HG03066 (cell line): ENCODE results near the gene ZNF862.
"Not testable (repeated sequence)": the region's sequence is repeated elsewhere in the genome, so short reads cannot be mapped to it uniquely, and the experiment has no call there.

Experiments used
- ATAC-seq: cut with Tn5 transposase; IDR thresholded peaks from one replicate; pipeline ENCODE4 v1.9.1; 2021; ENCODE audit warnings: low read depth; ENCODE audit not compliant: unreplicated experiment

The ZNF862 gene

GRCh38 chr7:149823631-149824199 is 14.5 kb upstream of the ZNF862 start:
- ATAC-seq, result no peak

- ATAC-seq, result no peak
These were observed 13.9 kb upstream of the ZNF862 start for GRCh38 chr7:149824301-149824741.

- no peak for ATAC-seq
These were observed 13.2 kb upstream of the ZNF862 start for GRCh38 chr7:149824748-149825566.

DNA sequence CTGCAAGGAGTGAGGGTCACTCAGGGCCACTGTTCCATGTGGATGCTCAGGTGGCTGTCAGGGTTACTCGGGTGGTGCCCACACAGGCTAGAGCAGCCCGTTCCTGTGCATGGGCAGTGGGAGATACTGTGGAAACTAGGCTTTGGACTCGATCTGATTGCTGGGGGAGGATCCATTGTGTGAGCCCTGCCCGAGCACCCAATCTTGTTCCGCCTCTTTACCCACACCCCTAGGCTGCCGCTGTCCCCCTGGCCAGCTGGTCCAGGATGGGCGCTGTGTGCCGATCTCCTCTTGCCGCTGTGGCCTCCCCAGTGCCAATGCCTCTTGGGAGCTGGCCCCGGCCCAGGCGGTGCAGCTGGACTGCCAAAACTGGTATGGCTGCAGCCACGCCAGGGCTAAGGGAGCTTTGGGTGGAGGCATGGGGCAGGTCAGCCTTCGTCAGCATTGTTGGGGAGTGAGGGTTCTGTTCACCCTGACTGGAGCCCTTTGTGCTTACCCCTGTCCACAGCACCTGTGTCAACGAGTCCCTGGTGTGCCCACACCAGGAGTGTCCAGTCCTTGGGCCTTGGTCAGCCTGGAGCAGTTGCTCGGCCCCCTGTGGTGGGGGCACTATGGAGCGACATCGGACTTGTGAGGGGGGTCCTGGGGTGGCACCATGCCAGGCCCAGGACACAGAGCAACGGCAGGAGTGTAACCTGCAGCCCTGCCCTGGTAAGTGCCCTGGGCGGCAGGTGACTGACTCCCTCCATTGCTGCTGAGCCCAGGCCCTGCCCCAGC is 12.4 kb upstream of the ZNF862 start:
- no peak for ATAC-seq

DNA sequence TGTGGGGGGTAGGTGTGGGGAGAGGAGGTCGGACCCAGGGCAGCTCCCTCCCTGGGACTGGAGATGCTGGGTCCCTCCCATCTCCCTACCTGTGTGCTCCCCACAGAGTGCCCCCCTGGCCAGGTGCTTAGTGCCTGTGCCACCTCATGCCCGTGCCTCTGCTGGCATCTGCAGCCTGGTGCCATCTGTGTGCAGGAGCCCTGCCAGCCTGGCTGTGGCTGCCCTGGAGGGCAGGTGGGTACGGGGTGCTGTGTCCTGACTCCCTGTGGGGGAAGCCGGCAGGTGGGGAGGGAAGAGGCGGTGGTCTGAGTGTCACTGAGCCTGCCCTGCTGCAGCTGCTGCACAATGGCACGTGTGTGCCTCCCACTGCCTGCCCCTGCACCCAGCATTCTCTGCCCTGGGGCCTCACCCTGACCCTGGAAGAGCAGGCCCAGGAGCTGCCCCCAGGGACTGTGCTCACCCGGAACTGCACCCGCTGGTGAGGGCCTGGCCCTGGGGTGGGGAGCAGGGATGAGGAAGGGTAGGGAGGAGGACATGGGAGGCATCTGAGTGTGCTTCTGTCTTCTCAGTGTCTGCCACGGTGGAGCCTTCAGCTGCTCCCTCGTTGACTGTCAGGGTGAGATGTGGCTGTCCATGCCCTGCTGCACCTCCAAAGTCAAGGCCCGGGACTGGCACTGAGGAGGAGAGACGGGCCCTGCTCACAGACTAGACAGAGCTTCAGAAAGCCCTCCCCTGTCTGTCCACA is 11.7 kb upstream of the ZNF862 start:
- no peak for ATAC-seq

- no peak for ATAC-seq
These were observed 10.8 kb upstream of the ZNF862 start for GRCh38 chr7:149827089-149827981.

GRCh38 chr7:149828357-149829309 is 9.5 kb upstream of the ZNF862 start:
- ATAC-seq, result no peak

DNA sequence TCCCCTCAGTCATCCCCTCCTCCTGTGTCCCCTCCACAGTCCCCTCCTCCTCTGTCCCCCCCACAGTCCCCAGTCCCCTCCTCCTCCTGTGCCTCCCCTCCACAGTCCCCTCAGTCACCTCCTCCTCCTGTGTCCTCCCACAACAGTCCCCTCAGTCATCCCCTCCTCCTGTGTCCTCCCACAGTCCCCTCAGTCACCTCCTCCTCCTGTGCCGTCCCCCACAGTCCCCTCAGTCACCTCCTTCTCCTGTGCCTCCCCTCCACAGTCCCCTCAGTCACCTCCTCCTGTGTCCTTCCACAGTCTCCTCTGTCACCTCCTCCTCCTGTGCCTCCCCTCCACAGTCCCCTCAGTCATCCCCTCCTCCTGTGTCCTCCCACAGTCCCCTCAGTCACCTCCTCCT is 7.6 kb upstream of the ZNF862 start:
- not testable (repeated sequence) for ATAC-seq

DNA sequence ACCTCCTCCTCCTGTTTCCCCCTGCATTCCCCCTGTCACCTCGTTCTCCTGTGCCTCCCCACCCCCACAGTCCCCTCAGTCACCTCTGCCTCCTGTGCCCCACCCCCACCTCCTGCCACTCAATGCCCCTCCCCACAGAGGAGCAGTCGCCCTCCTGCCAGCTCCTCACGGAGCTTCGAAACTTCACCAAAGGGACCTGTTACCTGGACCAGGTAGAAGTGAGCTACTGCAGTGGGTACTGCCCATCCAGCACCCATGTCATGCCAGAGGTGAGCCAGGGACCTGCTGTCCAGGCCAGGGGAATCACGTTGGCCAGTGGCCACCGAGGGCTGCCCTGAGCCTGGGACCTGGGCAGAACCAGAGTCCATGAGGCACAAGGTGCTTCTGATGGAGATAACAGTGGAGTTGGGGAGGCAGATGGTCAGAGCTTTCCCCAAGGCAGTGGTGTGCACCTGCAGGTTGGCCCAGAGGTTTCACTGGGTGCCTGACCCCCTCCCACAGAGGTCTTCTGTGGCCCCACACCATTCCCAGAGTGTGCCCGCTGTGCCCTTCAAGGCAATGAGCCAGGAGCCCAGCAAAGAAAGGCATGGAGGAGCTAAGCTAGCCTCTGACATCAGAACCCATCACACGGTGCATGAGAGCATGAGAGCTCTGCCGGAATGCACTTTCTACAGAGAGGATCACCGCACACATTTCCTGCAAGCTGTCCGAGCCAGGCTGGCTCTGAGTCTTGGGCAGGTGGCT is 7.0 kb upstream of the ZNF862 start:
- ATAC-seq, result no peak

DNA sequence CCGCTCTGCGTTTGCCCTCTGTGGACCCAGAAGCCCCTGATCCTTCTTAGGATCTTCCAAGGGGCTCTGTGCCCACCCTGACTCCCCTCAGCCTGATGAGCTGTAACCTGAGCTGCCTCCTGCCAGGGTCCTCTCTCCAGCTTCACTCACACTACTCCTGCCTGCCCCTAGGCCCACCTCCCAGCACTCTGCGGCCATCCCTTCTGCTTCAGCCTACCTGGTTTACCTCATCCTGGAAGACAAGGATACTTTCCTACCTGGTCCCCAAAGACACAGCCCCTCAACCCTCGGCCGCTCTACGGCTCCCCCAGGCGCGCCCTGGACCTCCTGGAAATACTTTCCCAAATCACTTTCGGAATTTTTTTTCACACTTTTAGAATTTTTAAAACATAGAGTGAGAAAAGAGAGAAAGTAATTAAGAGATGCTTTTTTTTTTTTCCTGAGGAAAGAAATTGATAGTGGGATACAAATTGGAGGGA is 6.4 kb upstream of the ZNF862 start:
- ATAC-seq, result no peak

- ATAC-seq, result no peak
These were observed 5.7 kb upstream of the ZNF862 start for GRCh38 chr7:149832332-149833041.

DNA sequence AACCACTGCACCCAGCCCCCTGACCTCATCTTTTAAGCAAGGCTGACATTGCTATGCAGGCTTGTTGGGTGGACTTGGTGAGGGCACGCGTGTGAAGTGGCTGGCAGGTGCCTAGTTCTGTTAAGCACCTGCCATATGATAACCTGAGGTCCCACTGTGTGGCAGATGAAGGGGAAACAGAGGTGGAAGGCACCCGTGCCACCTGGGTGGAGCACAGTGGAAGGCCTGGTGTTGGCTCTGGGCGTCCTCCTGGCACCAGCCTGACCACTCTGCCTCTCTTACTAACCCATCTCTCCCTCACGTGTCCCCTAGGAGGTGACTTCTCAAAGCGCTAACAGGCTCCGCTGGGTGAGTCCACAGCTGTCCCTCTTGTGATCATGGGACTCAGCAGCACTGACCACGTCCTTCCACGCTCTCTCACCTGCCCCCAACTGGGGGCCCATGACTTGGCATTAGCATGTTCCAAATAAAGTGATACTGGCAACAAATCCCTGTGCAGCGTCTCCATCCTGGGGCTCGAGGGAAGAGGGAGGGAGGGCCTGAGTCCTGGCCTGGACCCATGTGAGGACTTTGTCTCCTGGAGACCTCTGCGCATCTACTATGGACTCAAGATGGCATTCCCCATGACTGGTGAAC is 4.6 kb upstream of the ZNF862 start:
- ATAC-seq, result no peak

- ATAC-seq, result no peak
These were observed 3.6 kb upstream of the ZNF862 start for GRCh38 chr7:149834601-149835000.

GRCh38 chr7:149836434-149836833 is 1.7 kb upstream of the ZNF862 start:
- ATAC-seq, result no peak

GRCh38 chr7:149837564-149838223 is 481 bp upstream of the ZNF862 start:
- ATAC-seq, result no peak

DNA sequence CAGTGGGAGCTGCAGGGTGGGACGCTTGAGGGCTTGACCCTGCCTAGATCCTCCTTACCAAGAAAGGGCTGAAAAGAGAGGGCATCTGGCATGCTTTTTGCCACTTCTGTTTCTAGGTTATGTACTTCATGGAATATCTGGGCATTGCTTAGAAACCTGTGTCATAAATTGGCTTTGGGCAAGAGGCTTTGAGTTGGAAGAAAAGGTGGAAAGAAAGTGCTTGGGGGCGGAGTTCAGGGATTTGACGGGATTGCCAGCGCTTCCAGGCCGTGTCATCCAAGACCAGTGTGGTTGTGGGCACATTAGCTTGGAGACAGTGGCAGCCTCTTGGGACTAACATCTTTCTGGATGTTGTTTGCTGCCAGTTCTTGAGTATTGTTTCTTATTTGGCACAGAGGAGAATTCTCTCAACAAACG is 825 bp downstream of the ZNF862 start:
- ATAC-seq, result no peak
